Activated T-helper 17 cell treated with anti-CD3 and anti-CD28 coated beads, Interleukin-2, amount 50 U/mL, for 72 hours (primary cell): Measurements from ENCODE around the gene FLNB. TPM values are rescaled to one million over a fixed set of nuclear protein-coding genes. Genes with fewer than 3 reads are reported as not detected.

Source experiments
- ATAC-seq: fragments of 150-1000 bp; cut with Tn5 transposase; replicated peaks from 2 replicates; pipeline ENCODE4 v1.10.0; 2021; ENCODE audit warnings: mild to moderate bottlenecking, moderate library complexity
- H3K27ac Mint-ChIP-seq: one replicate; pipeline ENCODE4 v1.8.0; 2022; ENCODE audit warnings: mixed read lengths
- H3K27me3 Mint-ChIP-seq: one replicate; pipeline ENCODE4 v1.8.0; 2022; ENCODE audit warnings: mixed read lengths
- H3K36me3 Mint-ChIP-seq: one replicate; pipeline ENCODE4 v1.8.0; 2022; ENCODE audit warnings: low read depth, mild to moderate bottlenecking, mixed read lengths
- H3K4me1 Mint-ChIP-seq: one replicate; pipeline ENCODE4 v1.8.0; 2022; ENCODE audit warnings: mixed read lengths
- H3K4me3 Mint-ChIP-seq: one replicate; pipeline ENCODE4 v1.8.0; 2022; ENCODE audit warnings: mild to moderate bottlenecking, mixed read lengths
- H3K9me3 Mint-ChIP-seq: one replicate; pipeline ENCODE4 v1.8.0; 2022; ENCODE audit warnings: mixed read lengths
- total RNA-seq, 2 donors: library from RNA; stranded (reverse); gene quantifications; one replicate each; pipeline ENCODE4 v1.2.3, GENCODE V29; 2022

Gene FLNB
- total RNA-seq, 2 donors from 2014 or later: 22.5 to 23.6 TPM

DNA sequence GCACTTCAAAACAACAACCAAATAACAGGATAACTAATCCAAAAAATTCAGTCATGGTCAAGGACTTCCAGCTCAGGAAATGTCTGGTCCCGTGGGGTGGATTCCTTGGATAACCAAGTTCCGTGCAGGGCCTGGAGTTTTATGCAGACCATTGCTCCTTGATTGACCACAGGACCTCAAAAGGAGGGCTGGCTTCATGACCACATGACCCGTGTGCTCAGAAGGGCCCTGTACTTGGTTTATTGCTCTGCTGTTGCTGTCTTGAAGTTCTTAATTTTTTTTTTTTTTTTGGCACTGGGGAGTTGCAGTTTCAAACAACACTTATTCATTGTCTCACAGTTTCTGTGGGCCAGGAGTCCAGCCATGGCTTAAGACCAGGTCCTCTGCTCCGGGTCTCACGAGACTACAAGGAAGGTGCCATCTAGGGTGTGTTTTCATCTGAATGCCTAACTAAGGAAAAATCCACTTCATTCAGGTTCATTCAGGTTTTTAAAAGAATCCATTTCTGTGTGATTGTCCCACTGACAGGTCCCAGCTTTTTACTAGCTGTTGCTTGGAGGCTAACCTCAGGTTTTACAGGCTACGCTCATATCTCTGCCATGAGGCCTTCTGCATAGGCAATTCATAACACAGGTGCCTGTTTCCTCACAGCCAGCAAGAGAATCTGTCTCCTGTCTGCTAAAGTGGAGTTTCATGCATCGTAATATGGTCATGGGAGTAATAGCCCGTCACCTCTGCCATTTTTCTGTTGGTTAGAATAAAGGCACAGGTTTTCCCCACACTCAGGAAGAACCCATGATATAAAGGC is 65.3 kb downstream of the FLNB start:
- Mint-ChIP-seq H3K27me3 (no peaks in the 10 kb centered on the region), H3K27ac (no peak overlapping the region), H3K9me3 (no peaks in the 10 kb centered on the region), H3K36me3 (peaks cover 6% of the 10 kb centered on the region), H3K4me3 (no peak overlapping the region), H3K4me1 (peaks cover 10% of the 10 kb centered on the region)
- ATAC-seq: no peak

GRCh38 chr3:58074116-58074715 is 66.0 kb downstream of the FLNB start:
- no peak for ATAC-seq
- Mint-ChIP-seq H3K27ac (no peak overlapping the region), H3K27me3 (no peaks in the 10 kb centered on the region), H3K4me3 (no peak overlapping the region), H3K9me3 (no peaks in the 10 kb centered on the region), H3K4me1 (peaks cover 10% of the 10 kb centered on the region), H3K36me3 (peaks cover 14% of the 10 kb centered on the region)

- Mint-ChIP-seq H3K4me1 (peaks cover 10% of the 10 kb centered on the region), H3K36me3 (peaks cover 21% of the 10 kb centered on the region), H3K9me3 (no peaks in the 10 kb centered on the region), H3K4me3 (no peak overlapping the region), H3K27ac (no peak overlapping the region), H3K27me3 (no peaks in the 10 kb centered on the region)
- peak; percentile 48 for ATAC-seq
Observed at GRCh38 chr3:58074997-58075396, 66.8 kb downstream of the FLNB start.

DNA sequence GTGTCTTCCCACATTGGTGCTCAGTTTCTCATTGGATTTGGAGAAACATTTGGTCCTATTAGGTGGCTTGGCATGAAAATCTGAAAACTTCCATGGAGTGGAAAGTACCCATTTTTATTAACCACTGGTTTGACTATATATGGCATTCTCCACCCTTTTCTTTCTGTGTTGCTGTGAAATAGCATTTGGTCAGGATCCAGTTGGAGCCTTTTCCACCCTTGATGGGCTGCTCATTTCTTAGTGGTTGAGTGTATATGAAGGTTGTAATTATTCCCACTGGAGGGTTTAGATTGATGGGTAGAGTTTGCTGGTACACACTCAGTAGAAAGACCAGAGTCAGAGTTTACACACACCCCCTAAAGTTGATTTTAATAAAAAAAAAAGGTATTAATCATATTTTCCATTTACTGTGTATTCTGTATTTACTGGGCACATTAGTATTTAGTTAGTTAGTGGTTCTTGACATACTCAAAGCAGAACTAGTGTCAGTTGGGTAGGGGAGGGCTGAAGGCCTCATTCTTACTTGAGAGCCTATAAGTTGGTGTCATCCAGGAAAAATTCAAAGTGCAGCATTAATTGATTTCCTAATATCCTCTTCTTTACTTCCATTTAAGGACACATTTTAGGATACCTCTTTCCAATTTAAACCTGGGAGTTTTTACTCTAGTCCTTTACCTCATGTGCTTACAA is 69.5 kb downstream of the FLNB start:
- Mint-ChIP-seq H3K27me3 (no peaks in the 10 kb centered on the region), H3K9me3 (no peaks in the 10 kb centered on the region), H3K27ac (no peak overlapping the region), H3K4me3 (no peak overlapping the region), H3K36me3 (peaks cover 36% of the 10 kb centered on the region), H3K4me1 (peaks cover 10% of the 10 kb centered on the region)
- peak; percentile 32 for ATAC-seq

DNA sequence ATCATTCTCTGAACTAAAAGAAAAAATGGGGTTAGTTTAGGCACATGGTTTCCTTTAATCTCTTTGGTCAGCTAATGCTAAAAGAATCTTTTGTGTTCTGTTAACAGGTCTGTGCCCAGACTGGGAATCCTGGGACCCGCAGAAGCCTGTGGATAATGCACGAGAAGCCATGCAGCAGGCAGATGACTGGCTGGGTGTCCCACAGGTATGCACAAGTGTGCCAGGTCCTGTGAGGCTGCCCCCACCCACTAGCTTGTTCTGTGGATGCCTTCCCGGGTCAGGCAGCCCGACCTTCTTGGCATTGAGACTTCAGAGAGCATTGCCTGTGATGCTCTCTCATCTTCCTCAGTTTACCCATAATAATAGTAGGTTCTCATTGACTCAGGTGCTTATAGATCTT is 70.4 kb downstream of the FLNB start:
- ATAC-seq: no peak
- no peaks in the 10 kb centered on the region for H3K9me3 Mint-ChIP-seq
- peaks cover 10% of the 10 kb centered on the region for H3K4me1 Mint-ChIP-seq
- no peak overlapping the region for H3K4me3 Mint-ChIP-seq
- H3K27me3 Mint-ChIP-seq: no peaks in the 10 kb centered on the region
- H3K36me3 Mint-ChIP-seq: peaks cover 39% of the 10 kb centered on the region
- H3K27ac Mint-ChIP-seq: no peak overlapping the region

DNA sequence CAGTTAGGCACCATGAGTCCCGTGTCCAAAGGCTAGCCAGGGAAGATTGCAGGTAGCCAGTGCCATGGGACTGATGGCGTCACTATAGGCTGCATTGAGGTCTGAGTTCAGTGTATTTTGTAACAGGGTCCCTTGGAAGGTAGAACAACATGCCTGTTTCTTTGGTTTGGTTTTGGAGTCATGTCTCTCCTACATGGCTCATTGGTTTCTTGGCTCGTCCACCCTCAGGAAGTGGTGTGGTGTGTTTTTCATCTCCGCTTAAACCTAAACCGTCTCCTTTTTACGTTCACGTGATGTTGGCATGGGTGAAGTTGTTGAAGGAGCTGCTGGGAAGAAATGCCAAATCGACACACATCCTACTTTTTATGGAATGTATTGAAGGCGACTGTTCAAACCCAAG is 71.6 kb downstream of the FLNB start:
- Mint-ChIP-seq H3K36me3 (peaks cover 39% of the 10 kb centered on the region), H3K27ac (no peak overlapping the region), H3K9me3 (no peaks in the 10 kb centered on the region), H3K4me3 (no peak overlapping the region), H3K4me1 (no peaks in the 10 kb centered on the region), H3K27me3 (no peaks in the 10 kb centered on the region)
- no peak for ATAC-seq

DNA sequence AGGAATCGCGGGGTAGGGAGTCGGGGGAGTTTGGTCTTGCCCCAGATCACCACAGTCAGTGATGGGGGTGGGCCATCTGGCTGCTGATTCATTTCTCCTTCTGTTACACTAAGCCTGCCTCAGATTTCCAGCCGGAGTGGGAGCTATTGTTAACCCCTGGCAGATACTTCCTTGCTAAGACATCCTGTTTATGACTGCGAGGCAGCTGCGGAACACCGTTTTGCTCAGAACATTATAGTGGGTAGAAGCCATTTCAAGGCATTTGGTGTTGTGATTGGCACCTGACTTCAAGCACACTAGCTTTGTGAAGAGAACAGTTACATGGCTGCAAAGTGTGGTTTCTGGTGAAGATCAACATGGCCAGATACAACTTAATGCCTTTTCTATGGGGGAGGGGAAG is 73.8 kb downstream of the FLNB start:
- H3K9me3 Mint-ChIP-seq: no peaks in the 10 kb centered on the region

DNA sequence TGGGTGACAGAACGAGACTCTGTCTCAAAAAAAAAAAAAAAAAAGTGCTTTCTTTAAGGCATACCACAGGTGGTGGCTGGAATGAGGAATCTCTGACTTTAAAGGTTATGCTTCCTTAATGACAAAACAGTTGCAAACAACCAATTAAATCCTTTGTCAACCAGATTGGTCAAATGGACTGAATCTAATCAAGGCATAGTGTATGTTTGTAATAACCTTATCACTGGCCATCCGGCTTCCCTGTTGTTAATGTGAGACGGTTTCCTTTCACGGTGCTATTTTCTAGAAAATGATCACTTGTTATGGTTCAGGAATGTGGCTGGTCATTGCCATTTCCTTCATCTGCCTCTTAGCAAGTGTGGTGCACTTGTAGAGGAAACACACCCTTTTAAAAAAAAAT is 75.9 kb downstream of the FLNB start:
- Mint-ChIP-seq H3K27me3 (no peaks in the 10 kb centered on the region), H3K4me3 (no peak overlapping the region), H3K4me1 (peaks cover 6% of the 10 kb centered on the region)

More for the DNA sequence above, 73.8 kb downstream of the FLNB start:
- peaks cover 6% of the 10 kb centered on the region for H3K4me1 Mint-ChIP-seq
- no peaks in the 10 kb centered on the region for H3K27me3 Mint-ChIP-seq
- no peak overlapping the region for H3K4me3 Mint-ChIP-seq
- H3K36me3 Mint-ChIP-seq: peaks cover 39% of the 10 kb centered on the region
- peak overlapping the region; percentile 6 for H3K27ac Mint-ChIP-seq
- ATAC-seq: no peak

DNA sequence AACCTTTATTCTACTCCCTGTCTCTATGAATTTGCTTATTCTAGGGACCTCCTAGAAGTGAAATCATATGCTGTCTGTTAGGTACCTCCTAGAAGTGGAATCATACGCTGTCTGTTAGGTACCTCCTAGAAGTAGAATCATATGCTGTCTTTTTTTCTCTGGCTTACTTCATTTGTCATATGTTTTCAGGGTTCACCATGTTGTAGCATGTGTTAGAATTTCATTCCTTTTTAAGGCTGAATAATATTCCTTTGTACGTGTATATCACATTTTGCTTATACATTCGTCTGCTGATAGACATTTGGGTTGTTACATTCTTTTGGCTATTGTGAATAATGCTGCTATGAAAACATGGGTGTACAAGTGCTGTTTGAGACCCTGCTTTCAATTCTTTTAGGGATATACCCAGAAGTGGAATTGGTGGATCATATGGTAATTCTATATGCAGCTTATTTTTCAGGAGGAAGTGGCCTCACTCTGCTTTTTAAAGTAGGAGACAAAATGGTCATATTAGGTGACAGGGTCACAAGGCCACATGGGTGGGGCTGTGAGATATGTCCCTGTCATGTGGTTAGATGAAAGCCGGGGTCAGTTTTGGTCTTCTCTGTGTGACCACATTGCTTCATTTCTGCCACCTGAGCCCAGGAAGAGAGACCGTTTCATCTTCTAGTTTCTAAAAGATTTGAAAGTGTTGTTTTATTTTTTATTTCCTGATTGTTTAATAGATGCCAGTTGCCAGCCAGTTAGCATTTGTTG is 76.7 kb downstream of the FLNB start:
- H3K4me1 Mint-ChIP-seq: peaks cover 6% of the 10 kb centered on the region
- H3K9me3 Mint-ChIP-seq: no peaks in the 10 kb centered on the region
- H3K4me3 Mint-ChIP-seq: no peak overlapping the region
- H3K36me3 Mint-ChIP-seq: peaks cover 18% of the 10 kb centered on the region
- H3K27me3 Mint-ChIP-seq: no peaks in the 10 kb centered on the region
- ATAC-seq: no peak
- peak overlapping the region; percentile 20 for H3K27ac Mint-ChIP-seq

More for the DNA sequence above, 75.9 kb downstream of the FLNB start:
- Mint-ChIP-seq H3K36me3 (peaks cover 26% of the 10 kb centered on the region), H3K27ac (no peak overlapping the region), H3K9me3 (no peaks in the 10 kb centered on the region)
- ATAC-seq: no peak

DNA sequence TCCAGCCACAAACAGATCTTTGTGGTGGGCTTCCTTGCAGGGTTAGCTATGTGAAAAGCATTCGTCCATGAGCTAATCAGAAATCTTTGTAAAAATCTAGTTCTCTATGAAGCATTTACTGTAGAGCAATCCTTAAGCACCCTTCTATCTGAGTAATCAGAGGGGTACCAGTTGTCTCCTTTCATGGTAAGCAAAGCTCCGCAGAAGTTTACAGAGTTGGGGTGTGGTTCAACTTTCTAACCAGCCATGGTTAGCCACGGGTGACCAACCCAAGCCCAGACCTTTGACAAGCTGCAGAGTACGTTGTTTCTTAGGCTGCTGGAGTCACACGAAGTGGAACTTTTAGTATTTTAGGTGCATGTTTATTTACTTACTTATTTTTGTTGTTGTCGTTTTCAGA is 77.4 kb downstream of the FLNB start:
- Mint-ChIP-seq H3K27ac (peak overlapping the region; percentile 20), H3K27me3 (no peaks in the 10 kb centered on the region), H3K36me3 (peaks cover 14% of the 10 kb centered on the region), H3K9me3 (no peaks in the 10 kb centered on the region), H3K4me3 (no peak overlapping the region), H3K4me1 (peaks cover 6% of the 10 kb centered on the region)
- no peak for ATAC-seq

- no peaks in the 10 kb centered on the region for H3K27me3 Mint-ChIP-seq
- no peaks in the 10 kb centered on the region for H3K9me3 Mint-ChIP-seq
- no peak for ATAC-seq
- H3K36me3 Mint-ChIP-seq: no peaks in the 10 kb centered on the region
- peaks cover 6% of the 10 kb centered on the region for H3K4me1 Mint-ChIP-seq
- H3K27ac Mint-ChIP-seq: no peak overlapping the region
- no peak overlapping the region for H3K4me3 Mint-ChIP-seq
Observed at GRCh38 chr3:58088501-58088900, 80.3 kb downstream of the FLNB start.

- Mint-ChIP-seq H3K36me3 (peaks cover under 1% of the 10 kb centered on the region), H3K9me3 (no peaks in the 10 kb centered on the region), H3K4me1 (peaks cover 2% of the 10 kb centered on the region), H3K4me3 (no peak overlapping the region), H3K27me3 (no peaks in the 10 kb centered on the region), H3K27ac (no peak overlapping the region)
- no peak for ATAC-seq
Observed at GRCh38 chr3:58090351-58090750, 82.1 kb downstream of the FLNB start.

DNA sequence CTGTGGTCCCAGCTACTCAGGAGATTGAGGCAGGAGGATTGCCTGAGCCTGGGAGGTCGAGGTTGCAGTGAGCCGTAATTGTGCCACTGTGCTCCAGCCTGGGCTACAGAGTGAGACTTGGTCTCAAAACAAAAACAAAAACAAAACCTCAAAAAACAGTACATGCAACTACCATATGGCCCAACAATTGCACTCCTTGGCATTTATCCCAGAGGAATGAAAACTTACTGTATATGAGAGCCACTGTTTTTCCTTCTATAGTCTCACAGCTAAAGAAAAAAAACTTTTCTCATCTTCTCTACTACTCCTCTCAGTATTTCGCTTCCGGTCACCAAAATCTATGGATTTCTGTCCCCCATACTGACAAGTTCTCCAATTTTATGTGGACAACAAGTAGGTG is 84.3 kb downstream of the FLNB start:
- no peaks in the 10 kb centered on the region for H3K27me3 Mint-ChIP-seq
- H3K9me3 Mint-ChIP-seq: no peaks in the 10 kb centered on the region
- H3K4me3 Mint-ChIP-seq: no peak overlapping the region
- no peak for ATAC-seq
- H3K27ac Mint-ChIP-seq: no peak overlapping the region
- H3K36me3 Mint-ChIP-seq: peaks cover 14% of the 10 kb centered on the region
- no peaks in the 10 kb centered on the region for H3K4me1 Mint-ChIP-seq

- no peak overlapping the region for H3K4me3 Mint-ChIP-seq
- ATAC-seq: no peak
- H3K27ac Mint-ChIP-seq: no peak overlapping the region
- no peaks in the 10 kb centered on the region for H3K9me3 Mint-ChIP-seq
- H3K36me3 Mint-ChIP-seq: peaks cover 23% of the 10 kb centered on the region
- H3K27me3 Mint-ChIP-seq: no peaks in the 10 kb centered on the region
- H3K4me1 Mint-ChIP-seq: no peaks in the 10 kb centered on the region
Observed at GRCh38 chr3:58093574-58094195, 85.5 kb downstream of the FLNB start.
